Measurements from ENCODE around the gene C20orf173.

C20orf173 gene

GRCh38 chr20:35506872-35507638, 22.4 kb downstream of the C20orf173 start:
- no peaks in the 10 kb centered on the region for H3K9me3 ChIP-seq (ENCODE audit: control insufficient read depth in 2 of 2, low read length in 2 of 2)
- H3K27ac ChIP-seq (ENCODE audit: low read length) = no peak overlapping the region
- H3K4me3 ChIP-seq (ENCODE audit: low read length in 2 of 2) = no peak overlapping the region
- H3K27me3 ChIP-seq (ENCODE audit: control insufficient read depth in 1 of 2, insufficient read depth in 2 of 2, low read length in 2 of 2) = no peaks in the 10 kb centered on the region
- H3K4me1 ChIP-seq (ENCODE audit: control insufficient read depth, insufficient read depth, low read length) = peaks cover 13% of the 10 kb centered on the region
- no peak overlapping the region for H3K9ac ChIP-seq (ENCODE audit: low read length in 2 of 2)
- peaks cover 45 to 65% of the 10 kb centered on the region in 2 donors for H3K36me3 ChIP-seq (ENCODE audit: control insufficient read depth in 2 of 2, insufficient read depth in 2 of 2, low read length in 2 of 2)

- Histone ChIP-seq H3K27me3 (ENCODE audit: control insufficient read depth in 1 of 2, insufficient read depth in 2 of 2, low read length in 2 of 2) (no peaks in the 10 kb centered on the region), H3K36me3 (ENCODE audit: control insufficient read depth in 2 of 2, insufficient read depth in 2 of 2, low read length in 2 of 2) (peaks cover 42 to 65% of the 10 kb centered on the region in 2 donors), H3K9me3 (ENCODE audit: control insufficient read depth in 2 of 2, low read length in 2 of 2) (no peaks in the 10 kb centered on the region), H3K27ac (ENCODE audit: low read length) (no peak overlapping the region), H3K4me3 (ENCODE audit: low read length in 2 of 2) (no peak overlapping the region), H3K9ac (ENCODE audit: low read length in 2 of 2) (no peak overlapping the region), H3K4me1 (ENCODE audit: control insufficient read depth, insufficient read depth, low read length) (peaks cover 13% of the 10 kb centered on the region)
Measured at GRCh38 chr20:35506179-35506578, 23.3 kb downstream of the C20orf173 start.

- Histone ChIP-seq H3K9me3 (ENCODE audit: control insufficient read depth in 2 of 2, low read length in 2 of 2) (no peaks in the 10 kb centered on the region), H3K9ac (ENCODE audit: low read length in 2 of 2) (no peak overlapping the region), H3K27ac (ENCODE audit: low read length) (no peak overlapping the region), H3K27me3 (ENCODE audit: control insufficient read depth in 1 of 2, insufficient read depth in 2 of 2, low read length in 2 of 2) (no peaks in the 10 kb centered on the region), H3K4me1 (ENCODE audit: control insufficient read depth, insufficient read depth, low read length) (peaks cover 13% of the 10 kb centered on the region), H3K4me3 (ENCODE audit: low read length in 2 of 2) (no peak overlapping the region), H3K36me3 (ENCODE audit: control insufficient read depth in 2 of 2, insufficient read depth in 2 of 2, low read length in 2 of 2) (peaks cover 33 to 61% of the 10 kb centered on the region in 2 donors)
Measured at GRCh38 chr20:35504751-35505150, 24.7 kb downstream of the C20orf173 start.

- H3K27ac ChIP-seq (ENCODE audit: low read length) = no peak overlapping the region
- no peaks in the 10 kb centered on the region for H3K27me3 ChIP-seq (ENCODE audit: control insufficient read depth in 1 of 2, insufficient read depth in 2 of 2, low read length in 2 of 2)
- no peaks in the 10 kb centered on the region for H3K9me3 ChIP-seq (ENCODE audit: control insufficient read depth in 2 of 2, low read length in 2 of 2)
- no peak overlapping the region for H3K4me3 ChIP-seq (ENCODE audit: low read length in 2 of 2)
- peaks cover 30 to 59% of the 10 kb centered on the region in 2 donors for H3K36me3 ChIP-seq (ENCODE audit: control insufficient read depth in 2 of 2, insufficient read depth in 2 of 2, low read length in 2 of 2)
- H3K4me1 ChIP-seq (ENCODE audit: control insufficient read depth, insufficient read depth, low read length) = peaks cover 13% of the 10 kb centered on the region
- H3K9ac ChIP-seq (ENCODE audit: low read length in 2 of 2) = no peak overlapping the region
Measured at GRCh38 chr20:35503841-35504561, 25.5 kb downstream of the C20orf173 start.

GRCh38 chr20:35503281-35503680, 26.2 kb downstream of the C20orf173 start:
- H3K27me3 ChIP-seq (ENCODE audit: control insufficient read depth in 1 of 2, insufficient read depth in 2 of 2, low read length in 2 of 2) = no peaks in the 10 kb centered on the region
- H3K4me3 ChIP-seq (ENCODE audit: low read length in 2 of 2) = no peak overlapping the region
- H3K4me1 ChIP-seq (ENCODE audit: control insufficient read depth, insufficient read depth, low read length) = peaks cover 13% of the 10 kb centered on the region
- H3K9me3 ChIP-seq (ENCODE audit: control insufficient read depth in 2 of 2, low read length in 2 of 2) = no peaks in the 10 kb centered on the region
- H3K27ac ChIP-seq (ENCODE audit: low read length) = no peak overlapping the region
- no peak overlapping the region for H3K9ac ChIP-seq (ENCODE audit: low read length in 2 of 2)
- peaks cover 27 to 62% of the 10 kb centered on the region in 2 donors for H3K36me3 ChIP-seq (ENCODE audit: control insufficient read depth in 2 of 2, insufficient read depth in 2 of 2, low read length in 2 of 2)

- H3K4me1 ChIP-seq (ENCODE audit: control insufficient read depth, insufficient read depth, low read length) = peaks cover 13% of the 10 kb centered on the region
- H3K9me3 ChIP-seq (ENCODE audit: control insufficient read depth in 2 of 2, low read length in 2 of 2) = no peaks in the 10 kb centered on the region
- H3K36me3 ChIP-seq (ENCODE audit: control insufficient read depth in 2 of 2, insufficient read depth in 2 of 2, low read length in 2 of 2) = peaks cover 26 to 63% of the 10 kb centered on the region in 2 donors
- H3K9ac ChIP-seq (ENCODE audit: low read length in 2 of 2) = no peak overlapping the region
- H3K27me3 ChIP-seq (ENCODE audit: control insufficient read depth in 1 of 2, insufficient read depth in 2 of 2, low read length in 2 of 2) = no peaks in the 10 kb centered on the region
- H3K4me3 ChIP-seq (ENCODE audit: low read length in 2 of 2) = no peak overlapping the region
- H3K27ac ChIP-seq (ENCODE audit: low read length) = no peak overlapping the region
Measured at GRCh38 chr20:35502352-35502751, 27.1 kb downstream of the C20orf173 start.

GRCh38 chr20:35499271-35499670, 30.2 kb downstream of the C20orf173 start:
- Histone ChIP-seq H3K27ac (ENCODE audit: low read length) (no peak overlapping the region), H3K4me3 (ENCODE audit: low read length in 2 of 2) (no peak overlapping the region), H3K9ac (ENCODE audit: low read length in 2 of 2) (no peak overlapping the region)

GRCh38 chr20:35497780-35498189, 31.7 kb downstream of the C20orf173 start:
- Histone ChIP-seq H3K36me3 (ENCODE audit: control insufficient read depth in 2 of 2, insufficient read depth in 2 of 2, low read length in 2 of 2) (peaks cover 39 to 70% of the 10 kb centered on the region in 2 donors), H3K27ac (ENCODE audit: low read length) (no peak overlapping the region), H3K4me3 (ENCODE audit: low read length in 2 of 2) (no peak overlapping the region), H3K9ac (ENCODE audit: low read length in 2 of 2) (no peak overlapping the region), H3K9me3 (ENCODE audit: control insufficient read depth in 2 of 2, low read length in 2 of 2) (no peaks in the 10 kb centered on the region), H3K27me3 (ENCODE audit: control insufficient read depth in 1 of 2, insufficient read depth in 2 of 2, low read length in 2 of 2) (no peaks in the 10 kb centered on the region), H3K4me1 (ENCODE audit: control insufficient read depth, insufficient read depth, low read length) (peaks cover 6% of the 10 kb centered on the region)

More at GRCh38 chr20:35499271-35499670, 30.2 kb downstream of the C20orf173 start:
- Histone ChIP-seq H3K27me3 (ENCODE audit: control insufficient read depth in 1 of 2, insufficient read depth in 2 of 2, low read length in 2 of 2) (no peaks in the 10 kb centered on the region), H3K36me3 (ENCODE audit: control insufficient read depth in 2 of 2, insufficient read depth in 2 of 2, low read length in 2 of 2) (peaks cover 29 to 67% of the 10 kb centered on the region in 2 donors), H3K4me1 (ENCODE audit: control insufficient read depth, insufficient read depth, low read length) (peaks cover 13% of the 10 kb centered on the region), H3K9me3 (ENCODE audit: control insufficient read depth in 2 of 2, low read length in 2 of 2) (no peaks in the 10 kb centered on the region)

GRCh38 chr20:35497320-35497719, 32.1 kb downstream of the C20orf173 start:
- Histone ChIP-seq H3K27me3 (ENCODE audit: control insufficient read depth in 1 of 2, insufficient read depth in 2 of 2, low read length in 2 of 2) (no peaks in the 10 kb centered on the region), H3K9me3 (ENCODE audit: control insufficient read depth in 2 of 2, low read length in 2 of 2) (no peaks in the 10 kb centered on the region), H3K27ac (ENCODE audit: low read length) (no peak overlapping the region), H3K36me3 (ENCODE audit: control insufficient read depth in 2 of 2, insufficient read depth in 2 of 2, low read length in 2 of 2) (peaks cover 39 to 68% of the 10 kb centered on the region in 2 donors), H3K4me1 (ENCODE audit: control insufficient read depth, insufficient read depth, low read length) (peaks cover 6% of the 10 kb centered on the region), H3K9ac (ENCODE audit: low read length in 2 of 2) (no peak overlapping the region), H3K4me3 (ENCODE audit: low read length in 2 of 2) (no peak overlapping the region)

GRCh38 chr20:35496481-35496880, 33.0 kb downstream of the C20orf173 start:
- Histone ChIP-seq H3K4me3 (ENCODE audit: low read length in 2 of 2) (no peak overlapping the region), H3K4me1 (ENCODE audit: control insufficient read depth, insufficient read depth, low read length) (peaks cover 6% of the 10 kb centered on the region), H3K9ac (ENCODE audit: low read length in 2 of 2) (no peak overlapping the region), H3K9me3 (ENCODE audit: control insufficient read depth in 2 of 2, low read length in 2 of 2) (no peaks in the 10 kb centered on the region), H3K36me3 (ENCODE audit: control insufficient read depth in 2 of 2, insufficient read depth in 2 of 2, low read length in 2 of 2) (peaks cover 39 to 65% of the 10 kb centered on the region in 2 donors), H3K27me3 (ENCODE audit: control insufficient read depth in 1 of 2, insufficient read depth in 2 of 2, low read length in 2 of 2) (no peaks in the 10 kb centered on the region), H3K27ac (ENCODE audit: low read length) (no peak overlapping the region)

GRCh38 chr20:35492352-35492751, 37.1 kb downstream of the C20orf173 start:
- Histone ChIP-seq H3K4me3 (ENCODE audit: low read length in 2 of 2) (no peak overlapping the region), H3K27me3 (ENCODE audit: control insufficient read depth in 1 of 2, insufficient read depth in 2 of 2, low read length in 2 of 2) (no peaks in the 10 kb centered on the region), H3K9me3 (ENCODE audit: control insufficient read depth in 2 of 2, low read length in 2 of 2) (no peaks in the 10 kb centered on the region), H3K4me1 (ENCODE audit: control insufficient read depth, insufficient read depth, low read length) (peaks cover 6% of the 10 kb centered on the region), H3K27ac (ENCODE audit: low read length) (no peak overlapping the region), H3K9ac (ENCODE audit: low read length in 2 of 2) (no peak overlapping the region), H3K36me3 (ENCODE audit: control insufficient read depth in 2 of 2, insufficient read depth in 2 of 2, low read length in 2 of 2) (peaks cover 35 to 56% of the 10 kb centered on the region in 2 donors)
